Adrenal gland (tissue), 12 donors: ENCODE data around the gene HCRT. TPM values are rescaled to one million over a fixed set of nuclear protein-coding genes. Genes with fewer than 3 reads are reported as not detected.

Experiments
- DNase-seq, 7 donors: peaks; one replicate each; pipeline ENCODE4 v3.0.0-alpha.2; 2019 to 2020
- H3K27ac ChIP-seq, 5 donors: fragments of 200-600 bp; sonication (generic) in 4 of 5; 1 replicate in 3 of 5; 2 replicates in 2 of 5; pipeline versions ENCODE4 v1.5.1 to v1.8.0; 2016 to 2020; ENCODE audit warnings: mild to moderate bottlenecking in 1 of 5
- H3K27me3 ChIP-seq: fragments of 200-600 bp; 2 replicates; pipeline ENCODE4 v1.8.0; 2021
- H3K36me3 ChIP-seq, 2 donors: fragments of 200-600 bp; replicated peaks in 1 of 2; 1 replicate in 1 of 2; 2 replicates in 1 of 2; pipeline versions ENCODE4 v1.5.1 to v1.8.0; 2018 to 2022
- H3K4me1 ChIP-seq, 2 donors: fragments of 200-600 bp; replicated peaks in 1 of 2; 1 replicate in 1 of 2; 2 replicates in 1 of 2; pipeline versions ENCODE4 v1.5.1 to v1.8.0; 2018 to 2021
- H3K4me3 ChIP-seq, 4 donors: fragments of 200-600 bp; sonication (generic) in 3 of 4; one replicate each; pipeline ENCODE4 v1.5.1; 2016 to 2018
- H3K9me3 ChIP-seq, 3 donors: fragments of 200-600 bp; sonication (generic) in 1 of 3; replicated peaks in 1 of 3; 1 replicate in 2 of 3; 2 replicates in 1 of 3; pipeline versions ENCODE4 v1.5.1 to v1.8.0; 2016 to 2021
- CTCF ChIP-seq, 6 experiments: fragments of 450-650 bp in 4 of 6; fragments of 200-600 bp in 2 of 6; sonication (generic) in 1 of 6; IDR thresholded peaks; 1 replicate in 5 of 6; 2 replicates in 1 of 6; pipeline versions ENCODE4 v1.5.1 to v1.8.0; 2016 to 2021; ENCODE audit warnings: antibody characterized with exemption in 6 of 6, mild to moderate bottlenecking in 2 of 6, moderate library complexity in 1 of 6
- POLR2A ChIP-seq, 2 donors: fragments of 450-650 bp; IDR thresholded peaks; one replicate each; pipeline ENCODE4 v1.6.1; 2017; ENCODE audit warnings: antibody characterized with exemption in 2 of 2, mild to moderate bottlenecking in 2 of 2, moderate library complexity in 1 of 2
- WGBS, 4 donors: extraction: QIAGEN DNeasy Blood & Tissue Kit in 2 of 4; methylation state at CpG; one replicate each; pipeline versions ENCODE4 v1.1.5 to v1.1.7; 2013 to 2017; 5-methylcytosine and 5-hydroxymethylcytosine counted together
- intact Hi-C, 2 donors: fragments of 100-400 bp; cut with DNase I; formaldehyde crosslinking; loops; one replicate each; pipeline versions ENCODE4 v1.14.1 to v1.15.0; 2022 to 2023
- polyA plus RNA-seq, 3 donors: library from polyadenylated mRNA; stranded (reverse); fragments of 200-250 nt in 2 of 3; fragments of 350-450 nt in 1 of 3; fragmentation: Illumina TruSeq in 1 of 3; extraction: RNeasy Lipid Tissue Mini Kit (QIAGEN cat#74804) in 1 of 3; gene quantifications; one replicate each; pipeline ENCODE4 v1.2.3, GENCODE V29; 2013 to 2014
- total RNA-seq, 9 donors: library from RNA; depleted of rRNA in 4 of 9; stranded (reverse); fragments of >200 nt in 4 of 9; fragments of 120-200 nt in 1 of 9; fragmentation: NEBNext Ultra II Directional in 1 of 9; extraction: Animal tissue kit (Norgen Biotek cat#: 25700) in 1 of 9; gene quantifications; one replicate each; pipeline versions ENCODE4 v1.1.0 to v1.2.4, GENCODE V29; 2013 to 2023
- donor health status: healthy with polysubstance abuse.
- donor health status: Bipolar disorder and iron deficiency.
- donor health status: DM: yes; HTN: yes; CAD: no.
- donor health status: DM: no; HTN: no; CAD: no.
- donor health status: DM: no; HTN: no; CAD: no.
- donor health status: DM: yes; HTN: yes; CAD: no.

The HCRT gene
- total and polyA plus RNA-seq, 12 donors = not detected

DNA sequence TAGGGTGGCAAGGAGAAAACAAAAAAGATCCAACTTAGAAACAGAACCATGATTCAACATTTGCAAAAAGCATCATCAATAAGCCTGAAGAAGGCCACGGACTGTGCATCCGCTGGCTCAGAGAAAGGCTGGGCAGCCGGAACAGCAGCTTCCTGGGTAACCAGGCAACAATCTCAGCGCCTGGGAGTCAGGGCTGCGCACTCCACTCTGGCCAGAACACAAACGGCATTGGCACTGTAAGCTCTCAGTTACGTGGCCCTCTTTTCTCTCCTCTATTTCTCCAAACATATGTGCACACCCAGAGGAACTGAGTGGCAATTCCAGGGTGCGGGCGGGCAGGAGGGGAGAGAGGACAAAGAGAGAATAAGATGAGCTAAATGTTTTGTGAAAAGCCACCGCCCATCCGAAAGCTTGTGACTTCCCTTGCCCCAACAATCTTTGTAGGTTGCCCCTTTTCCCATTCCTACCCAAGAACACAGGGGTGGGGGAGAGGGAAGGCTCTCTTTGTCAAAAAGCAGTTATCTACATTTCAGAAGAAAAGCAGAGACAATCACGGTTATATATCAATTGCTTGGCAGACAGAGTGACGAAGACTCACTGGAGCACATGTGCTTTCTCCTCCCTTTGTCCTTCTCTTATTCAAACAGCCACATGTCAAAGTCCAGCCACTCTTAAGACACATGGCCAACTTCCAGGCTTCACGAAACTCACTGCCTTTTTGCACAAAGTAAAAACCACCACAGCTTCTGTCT, 15.6 kb upstream of the HCRT start:
- Histone ChIP-seq H3K9me3 (no peaks in the 10 kb centered on the region), H3K4me1 (peaks cover 8 to 33% of the 10 kb centered on the region in 2 donors), H3K27me3 (no peaks in the 10 kb centered on the region), H3K4me3 (no peak overlapping the region), H3K36me3 (peaks cover 0 to 43% of the 10 kb centered on the region in 2 donors), H3K27ac (peak overlapping the region; percentile 78 to 92 (median 88))
- WGBS, 4 donors = 29 to 41% (median 35%) methylated on average over 14 of the region's 14 CpGs
- intact Hi-C loops = loop anchor here in 1 of 2 donors (10.0 kb wide), 1 partner anchor 104 kb away; no protein-coding TSS in a partner anchor
- DNase-seq = peak; percentile 83 to 95 (median 93)
- peak in 1 of 2 donors; percentile 76 for TF ChIP-seq POLR2A (IDR thresholded peaks at IDR 0.05)
- peak in 1 of 6 experiments; percentile 12 for TF ChIP-seq CTCF (IDR thresholded peaks at IDR 0.05)

DNA sequence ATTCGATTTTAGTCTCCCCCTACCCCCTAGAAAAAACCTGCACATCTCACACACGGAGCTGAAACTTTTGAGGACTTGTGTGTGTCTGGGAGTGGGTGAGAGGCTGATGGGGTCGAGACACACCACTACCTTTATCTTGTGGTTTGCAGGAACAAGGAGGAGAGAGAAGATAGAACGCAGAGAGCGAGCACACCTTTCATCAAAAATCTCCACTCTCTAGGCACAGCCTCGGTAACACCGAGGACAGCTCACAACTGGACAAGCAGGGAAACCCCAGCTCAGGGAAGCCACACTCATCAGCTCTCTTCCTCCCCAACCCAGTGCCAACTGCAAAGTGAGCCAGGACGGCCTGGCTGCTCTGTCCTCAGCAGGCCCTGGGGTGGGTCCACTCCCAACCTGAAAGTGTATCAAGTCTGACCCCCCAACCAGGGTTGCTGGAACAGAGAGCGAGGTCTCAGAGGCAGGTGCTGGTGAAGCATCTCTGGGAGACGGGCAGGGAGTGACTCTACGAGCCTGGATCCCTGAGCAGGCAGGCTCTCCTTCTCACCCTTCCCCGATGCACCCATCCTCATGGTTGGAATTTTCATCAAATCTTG, 14.3 kb upstream of the HCRT start:
- DNase-seq = peak in 2 of 7 donors; percentile 26 to 34
- WGBS, 4 donors = 71 to 74% (median 72%) methylated on average over 10 to 12 of the region's 12 CpGs
- no peak overlapping the region for H3K4me3 ChIP-seq
- intact Hi-C loops = loop anchor here in 1 of 2 donors (10.0 kb wide), 1 partner anchor 105 kb away; no protein-coding TSS in a partner anchor
- H3K36me3 ChIP-seq = peaks cover 0 to 31% of the 10 kb centered on the region in 2 donors
- no peaks in the 10 kb centered on the region for H3K9me3 ChIP-seq
- H3K27me3 ChIP-seq = no peaks in the 10 kb centered on the region
- H3K4me1 ChIP-seq = peaks cover 11 to 36% of the 10 kb centered on the region in 2 donors
- no peak for TF ChIP-seq POLR2A (IDR thresholded peaks at IDR 0.05)
- TF ChIP-seq CTCF (IDR thresholded peaks at IDR 0.05) = no peak
- peak overlapping the region in 4 of 5 donors; percentile 80 to 91 (median 88) for H3K27ac ChIP-seq

- peaks cover 14 to 38% of the 10 kb centered on the region in 2 donors for H3K4me1 ChIP-seq
- peak; percentile 56 to 84 (median 77) for DNase-seq
- WGBS, 4 donors = 28 to 38% (median 33%) methylated on average over 3 to 4 of the region's 4 CpGs
- H3K36me3 ChIP-seq = peaks cover 0 to 25% of the 10 kb centered on the region in 2 donors
- no peaks in the 10 kb centered on the region for H3K9me3 ChIP-seq
- H3K27ac ChIP-seq = peak overlapping the region; percentile 68 to 91 (median 87)
- TF ChIP-seq POLR2A (IDR thresholded peaks at IDR 0.05) (peak in 1 of 2 donors; percentile 9), CTCF (IDR thresholded peaks at IDR 0.05) (no peak)
- H3K4me3 ChIP-seq = no peak overlapping the region
- H3K27me3 ChIP-seq = no peaks in the 10 kb centered on the region
- intact Hi-C loops = no loop called here
Observed at GRCh38 chr17:42198897-42199296, 13.6 kb upstream of the HCRT start.

GRCh38 chr17:42197564-42198156, 12.4 kb upstream of the HCRT start:
- Histone ChIP-seq H3K27ac (peak overlapping the region in 1 of 5 donors; percentile 91), H3K27me3 (no peaks in the 10 kb centered on the region), H3K4me1 (peaks cover 26 to 51% of the 10 kb centered on the region in 2 donors), H3K9me3 (no peaks in the 10 kb centered on the region), H3K36me3 (peaks cover 0 to 14% of the 10 kb centered on the region in 2 donors), H3K4me3 (no peak overlapping the region)
- DNase-seq = no peak
- intact Hi-C loops = no loop called here
- 94 to 98% (median 95%) methylated on average over 8 of the region's 8 CpGs for WGBS, 4 donors
- no peak for TF ChIP-seq POLR2A (IDR thresholded peaks at IDR 0.05)
- TF ChIP-seq CTCF (IDR thresholded peaks at IDR 0.05) = no peak
